ENCODE results near the gene UNC13A. TPM values are rescaled to one million over a fixed set of nuclear protein-coding genes. Genes with fewer than 3 reads are reported as not detected.

UNC13A gene
- total and polyA plus RNA-seq, 2 of the 13 experiments (the other 11 are each of a cell fraction or from before 2014, with no cell fraction given), result 0.11 to 0.45 TPM

DNA sequence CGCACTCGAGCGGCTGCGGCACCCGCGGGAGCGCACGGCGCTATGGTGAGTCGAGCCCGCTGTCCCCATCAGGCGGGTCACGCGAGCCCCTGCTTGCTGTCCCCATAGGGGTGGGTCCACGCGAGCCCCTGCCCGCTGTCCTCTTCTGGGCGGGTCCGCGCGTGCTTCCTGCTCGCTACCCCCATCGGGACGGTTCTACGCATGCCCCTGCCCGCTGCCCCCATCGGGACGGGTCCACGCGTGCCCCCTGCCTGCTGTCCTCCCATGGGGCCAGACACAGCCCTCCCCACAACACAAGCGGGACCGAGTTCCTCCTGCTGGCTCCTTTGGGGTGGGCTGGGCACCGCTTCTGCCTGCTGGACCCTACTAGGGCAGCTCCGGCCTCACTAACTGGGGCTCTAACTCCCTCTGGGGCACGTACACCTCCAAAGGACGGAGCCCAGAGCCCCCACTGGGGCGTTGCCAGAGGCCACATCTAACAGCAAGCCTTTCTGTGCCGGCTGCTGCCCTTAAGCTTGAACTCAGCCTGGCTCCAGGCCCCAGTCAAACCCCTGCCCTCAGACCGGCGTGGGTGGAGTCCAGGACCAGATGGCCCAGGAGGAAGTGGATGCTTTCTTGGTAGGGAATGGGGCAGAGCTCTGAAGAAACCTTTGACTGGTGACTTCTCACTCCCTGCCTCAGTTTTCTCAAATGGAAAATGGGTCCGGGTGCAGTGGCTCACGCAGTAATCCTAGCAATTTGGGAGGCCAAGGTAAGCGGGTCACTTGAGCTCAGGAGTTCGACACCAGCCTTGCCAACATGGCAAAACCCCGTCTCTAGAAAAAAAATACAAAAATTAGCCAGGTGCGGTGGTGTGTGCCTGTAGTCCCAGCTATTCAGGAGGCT lies 132.0 kb downstream of the UNC13A start (continued):
- TF ChIP-seq, protein P1, sequence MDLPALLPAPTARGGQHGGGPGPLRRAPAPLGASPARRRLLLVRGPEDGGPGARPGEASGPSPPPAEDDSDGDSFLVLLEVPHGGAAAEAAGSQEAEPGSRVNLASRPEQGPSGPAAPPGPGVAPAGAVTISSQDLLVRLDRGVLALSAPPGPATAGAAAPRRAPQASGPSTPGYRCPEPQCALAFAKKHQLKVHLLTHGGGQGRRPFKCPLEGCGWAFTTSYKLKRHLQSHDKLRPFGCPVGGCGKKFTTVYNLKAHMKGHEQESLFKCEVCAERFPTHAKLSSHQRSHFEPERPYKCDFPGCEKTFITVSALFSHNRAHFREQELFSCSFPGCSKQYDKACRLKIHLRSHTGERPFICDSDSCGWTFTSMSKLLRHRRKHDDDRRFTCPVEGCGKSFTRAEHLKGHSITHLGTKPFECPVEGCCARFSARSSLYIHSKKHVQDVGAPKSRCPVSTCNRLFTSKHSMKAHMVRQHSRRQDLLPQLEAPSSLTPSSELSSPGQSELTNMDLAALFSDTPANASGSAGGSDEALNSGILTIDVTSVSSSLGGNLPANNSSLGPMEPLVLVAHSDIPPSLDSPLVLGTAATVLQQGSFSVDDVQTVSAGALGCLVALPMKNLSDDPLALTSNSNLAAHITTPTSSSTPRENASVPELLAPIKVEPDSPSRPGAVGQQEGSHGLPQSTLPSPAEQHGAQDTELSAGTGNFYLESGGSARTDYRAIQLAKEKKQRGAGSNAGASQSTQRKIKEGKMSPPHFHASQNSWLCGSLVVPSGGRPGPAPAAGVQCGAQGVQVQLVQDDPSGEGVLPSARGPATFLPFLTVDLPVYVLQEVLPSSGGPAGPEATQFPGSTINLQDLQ (CRISPR knock-in tag; IDR thresholded peaks at IDR 0.05), result peak; percentile 50; the same call in 1 of the 2 replicates
- no peak for TF ChIP-seq TEAD3 (CRISPR knock-in tag; optimal IDR thresholded peaks at IDR 0.05; ENCODE audit: borderline replicate concordance)
- no peak for TF ChIP-seq ZSCAN30 (CRISPR knock-in tag; IDR thresholded peaks at IDR 0.05)
- TF ChIP-seq RFX1 (IDR thresholded peaks at IDR 0.05), result no peak
- TF ChIP-seq KLF15 (CRISPR knock-in tag; IDR thresholded peaks at IDR 0.05; ENCODE audit: borderline replicate concordance), result no peak
- TF ChIP-seq MTA3 (CRISPR knock-in tag; IDR thresholded peaks at IDR 0.05), result no peak
- TF ChIP-seq ZNF558 (CRISPR knock-in tag; IDR thresholded peaks at IDR 0.05; ENCODE audit: borderline replicate concordance), result 0 out of 2 replicates have a peak, but pooled peaks have one; percentile 30
- TF ChIP-seq, protein P2, sequence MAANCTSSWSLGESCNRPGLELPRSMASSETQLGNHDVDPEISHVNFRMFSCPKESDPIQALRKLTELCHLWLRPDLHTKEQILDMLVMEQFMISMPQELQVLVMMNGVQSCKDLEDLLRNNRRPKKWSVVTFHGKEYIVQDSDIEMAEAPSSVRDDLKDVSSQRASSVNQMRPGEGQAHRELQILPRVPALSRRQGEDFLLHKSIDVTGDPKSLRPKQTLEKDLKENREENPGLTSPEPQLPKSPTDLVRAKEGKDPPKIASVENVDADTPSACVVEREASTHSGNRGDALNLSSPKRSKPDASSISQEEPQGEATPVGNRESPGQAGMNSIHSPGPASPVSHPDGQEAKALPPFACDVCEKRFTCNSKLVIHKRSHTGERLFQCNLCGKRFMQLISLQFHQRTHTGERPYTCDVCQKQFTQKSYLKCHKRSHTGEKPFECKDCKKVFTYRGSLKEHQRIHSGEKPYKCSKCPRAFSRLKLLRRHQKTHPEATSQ (CRISPR knock-in tag; IDR thresholded peaks at IDR 0.05; ENCODE audit: borderline replicate concordance), result no peak
- 0 out of 2 replicates have a peak, but pooled peaks have one; percentile 23 for TF ChIP-seq HDAC2 (CRISPR knock-in tag; IDR thresholded peaks at IDR 0.05)
- TF ChIP-seq SNAPC2 (CRISPR knock-in tag; IDR thresholded peaks at IDR 0.05), result no peak
- TF ChIP-seq, protein P3, sequence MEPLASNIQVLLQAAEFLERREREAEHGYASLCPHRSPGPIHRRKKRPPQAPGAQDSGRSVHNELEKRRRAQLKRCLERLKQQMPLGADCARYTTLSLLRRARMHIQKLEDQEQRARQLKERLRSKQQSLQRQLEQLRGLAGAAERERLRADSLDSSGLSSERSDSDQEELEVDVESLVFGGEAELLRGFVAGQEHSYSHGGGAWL (CRISPR knock-in tag; IDR thresholded peaks at IDR 0.05), result peak; percentile 73
- TF ChIP-seq PHF8 (CRISPR knock-in tag; IDR thresholded peaks at IDR 0.05), result peak; percentile 66
- TF ChIP-seq TRIM24 (CRISPR knock-in tag; IDR thresholded peaks at IDR 0.05), result no peak
- no peak for TF ChIP-seq AHR (CRISPR knock-in tag; IDR thresholded peaks at IDR 0.05)
- TF ChIP-seq, protein P4, sequence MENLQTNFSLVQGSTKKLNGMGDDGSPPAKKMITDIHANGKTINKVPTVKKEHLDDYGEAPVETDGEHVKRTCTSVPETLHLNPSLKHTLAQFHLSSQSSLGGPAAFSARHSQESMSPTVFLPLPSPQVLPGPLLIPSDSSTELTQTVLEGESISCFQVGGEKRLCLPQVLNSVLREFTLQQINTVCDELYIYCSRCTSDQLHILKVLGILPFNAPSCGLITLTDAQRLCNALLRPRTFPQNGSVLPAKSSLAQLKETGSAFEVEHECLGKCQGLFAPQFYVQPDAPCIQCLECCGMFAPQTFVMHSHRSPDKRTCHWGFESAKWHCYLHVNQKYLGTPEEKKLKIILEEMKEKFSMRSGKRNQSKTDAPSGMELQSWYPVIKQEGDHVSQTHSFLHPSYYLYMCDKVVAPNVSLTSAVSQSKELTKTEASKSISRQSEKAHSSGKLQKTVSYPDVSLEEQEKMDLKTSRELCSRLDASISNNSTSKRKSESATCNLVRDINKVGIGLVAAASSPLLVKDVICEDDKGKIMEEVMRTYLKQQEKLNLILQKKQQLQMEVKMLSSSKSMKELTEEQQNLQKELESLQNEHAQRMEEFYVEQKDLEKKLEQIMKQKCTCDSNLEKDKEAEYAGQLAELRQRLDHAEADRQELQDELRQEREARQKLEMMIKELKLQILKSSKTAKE (CRISPR knock-in tag; IDR thresholded peaks at IDR 0.05; ENCODE audit: borderline replicate concordance), result no peak
- no peak for TF ChIP-seq ZNF773 (CRISPR knock-in tag; IDR thresholded peaks at IDR 0.05; ENCODE audit: borderline replicate concordance)
- TF ChIP-seq PITX1 (CRISPR knock-in tag; IDR thresholded peaks at IDR 0.05), result no peak
- TF ChIP-seq, protein P5, sequence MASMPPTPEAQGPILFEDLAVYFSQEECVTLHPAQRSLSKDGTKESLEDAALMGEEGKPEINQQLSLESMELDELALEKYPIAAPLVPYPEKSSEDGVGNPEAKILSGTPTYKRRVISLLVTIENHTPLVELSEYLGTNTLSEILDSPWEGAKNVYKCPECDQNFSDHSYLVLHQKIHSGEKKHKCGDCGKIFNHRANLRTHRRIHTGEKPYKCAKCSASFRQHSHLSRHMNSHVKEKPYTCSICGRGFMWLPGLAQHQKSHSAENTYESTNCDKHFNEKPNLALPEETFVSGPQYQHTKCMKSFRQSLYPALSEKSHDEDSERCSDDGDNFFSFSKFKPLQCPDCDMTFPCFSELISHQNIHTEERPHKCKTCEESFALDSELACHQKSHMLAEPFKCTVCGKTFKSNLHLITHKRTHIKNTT (CRISPR knock-in tag; IDR thresholded peaks at IDR 0.05), result no peak
- TF ChIP-seq, protein P6, sequence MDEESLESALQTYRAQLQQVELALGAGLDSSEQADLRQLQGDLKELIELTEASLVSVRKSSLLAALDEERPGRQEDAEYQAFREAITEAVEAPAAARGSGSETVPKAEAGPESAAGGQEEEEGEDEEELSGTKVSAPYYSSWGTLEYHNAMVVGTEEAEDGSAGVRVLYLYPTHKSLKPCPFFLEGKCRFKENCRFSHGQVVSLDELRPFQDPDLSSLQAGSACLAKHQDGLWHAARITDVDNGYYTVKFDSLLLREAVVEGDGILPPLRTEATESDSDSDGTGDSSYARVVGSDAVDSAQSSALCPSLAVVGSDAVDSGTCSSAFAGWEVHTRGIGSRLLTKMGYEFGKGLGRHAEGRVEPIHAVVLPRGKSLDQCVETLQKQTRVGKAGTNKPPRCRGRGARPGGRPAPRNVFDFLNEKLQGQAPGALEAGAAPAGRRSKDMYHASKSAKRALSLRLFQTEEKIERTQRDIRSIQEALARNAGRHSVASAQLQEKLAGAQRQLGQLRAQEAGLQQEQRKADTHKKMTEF (CRISPR knock-in tag; IDR thresholded peaks at IDR 0.05), result peak; percentile 16; the same call in 1 of the 2 replicates
- TF ChIP-seq ZNF75D (CRISPR knock-in tag; IDR thresholded peaks at IDR 0.05; ENCODE audit: borderline replicate concordance), result no peak

All from HepG2 (cell line).